ENCODE results near the gene HBP1.

- no peak for TF ChIP-seq CTCF (IDR thresholded peaks at IDR 0.05 in 8 of 11, conservative IDR thresholded peaks at IDR 0.05 in 3 of 11)
- TF ChIP-seq POLR2AphosphoS5 (IDR thresholded peaks at IDR 0.05): no peak
Measured at GRCh38 chr7:107209565-107209964, 40.8 kb downstream of the HBP1 start.

Data from spleen (tissue), 7 donors.